Loucy (cell line): ENCODE results near the gene YPEL3.
A peak's percentile ranks its signal among the peaks of the same experiment; 100 is the strongest.

Source experiments
- H2AFZ ChIP-seq: fragments of 200-600 bp; sonication (generic); 2 replicates; pipeline ENCODE4 v1.6.0; 2016; ENCODE audit warnings: antibody characterized with exemption, mild to moderate bottlenecking, low read length, moderate library complexity
- H3F3A ChIP-seq: fragments of 200-600 bp; 2 replicates; pipeline ENCODE4 v1.6.0; 2016; ENCODE audit warnings: antibody characterized with exemption, low read depth, mild to moderate bottlenecking
- H3K27me3 ChIP-seq: fragments of 200-600 bp; sonication (generic); 2 replicates; pipeline ENCODE4 v1.6.1; 2014; ENCODE audit warnings: low read length, mild to moderate bottlenecking; ENCODE audit not compliant: insufficient read depth, poor library complexity, severe bottlenecking
- H3K36me3 ChIP-seq: fragments of 200-600 bp; sonication (generic); 2 replicates; pipeline ENCODE4 v1.6.1; 2016; ENCODE audit warnings: low read length; ENCODE audit not compliant: insufficient read depth
- H3K4me1 ChIP-seq: fragments of 200-600 bp; sonication (generic); 2 replicates; pipeline ENCODE4 v1.5.1; 2014; ENCODE audit warnings: low read length, mild to moderate bottlenecking; ENCODE audit not compliant: insufficient read depth, poor library complexity, severe bottlenecking
- H3K4me2 ChIP-seq: fragments of 200-600 bp; sonication (generic); 2 replicates; pipeline ENCODE4 v1.6.0; 2014; ENCODE audit warnings: antibody characterized with exemption, low read length, low read depth, mild to moderate bottlenecking; ENCODE audit not compliant: poor library complexity, severe bottlenecking
- H3K4me3 ChIP-seq: fragments of 200-600 bp; sonication (generic); 2 replicates; pipeline ENCODE4 v1.5.1; 2014; ENCODE audit warnings: low read length, mild to moderate bottlenecking, mixed read lengths; ENCODE audit not compliant: poor library complexity, severe bottlenecking
- H3K79me2 ChIP-seq: fragments of 200-600 bp; sonication (generic); 2 replicates; pipeline ENCODE4 v1.6.1; 2014; ENCODE audit warnings: low read length; ENCODE audit not compliant: insufficient read depth
- H3K9ac ChIP-seq: fragments of 200-600 bp; sonication (generic); 2 replicates; pipeline ENCODE4 v1.6.0; 2014; ENCODE audit warnings: mild to moderate bottlenecking, low read depth, low read length, moderate library complexity; ENCODE audit not compliant: poor library complexity, severe bottlenecking
- H3K9me2 ChIP-seq: fragments of 200-600 bp; sonication (generic); replicated peaks from 2 replicates; pipeline ENCODE4 v1.6.1; 2016; ENCODE audit warnings: low read depth, low read length, mixed read lengths
- H3K9me3 ChIP-seq: fragments of 200-600 bp; sonication (generic); 2 replicates; pipeline ENCODE4 v1.6.1; 2014; ENCODE audit warnings: mild to moderate bottlenecking, antibody characterized with exemption, low read length, low read depth; ENCODE audit not compliant: insufficient read depth
- H4K20me1 ChIP-seq: fragments of 200-600 bp; sonication (generic); 2 replicates; pipeline ENCODE4 v1.6.0; 2014; ENCODE audit warnings: antibody characterized with exemption, low read length, mild to moderate bottlenecking; ENCODE audit not compliant: insufficient read depth, poor library complexity, severe bottlenecking
- CTCF ChIP-seq: fragments of 200-600 bp; sonication (generic); conservative IDR thresholded peaks from 2 replicates; pipeline ENCODE4 v1.5.1; 2014; ENCODE audit warnings: mild to moderate bottlenecking, antibody characterized with exemption, low read length
- EZH2phosphoT487 ChIP-seq: fragments of 200-600 bp; IDR thresholded peaks from 2 replicates; pipeline ENCODE4 v1.6.1; 2018; ENCODE audit warnings: antibody characterized with exemption, mild to moderate bottlenecking, moderate library complexity, borderline replicate concordance

YPEL3 gene

GRCh38 chr16:30121741-30122571, 25.9 kb upstream of the YPEL3 start:
- Histone ChIP-seq H4K20me1 (no peaks in the 10 kb centered on the region), H3K36me3 (no peaks in the 10 kb centered on the region), H3K4me2 (peak overlapping the region; percentile 93), H3K9me2 (no peaks in the 10 kb centered on the region), H3K9ac (peak overlapping the region; percentile 92), H3K27me3 (no peaks in the 10 kb centered on the region), H3K4me3 (peak overlapping the region; percentile 84), H2AFZ (peak overlapping the region; percentile 85; the same call in 1 of the 2 replicates), H3K79me2 (peaks cover 18% of the 10 kb centered on the region), H3K9me3 (no peaks in the 10 kb centered on the region), H3K4me1 (peaks cover 19% of the 10 kb centered on the region), H3F3A (no peaks in the 10 kb centered on the region)
- TF ChIP-seq EZH2phosphoT487 (no peak), CTCF (no peak)

- Histone ChIP-seq H2AFZ (no peak overlapping the region), H3K79me2 (peaks cover 18% of the 10 kb centered on the region), H3F3A (no peaks in the 10 kb centered on the region), H3K27me3 (no peaks in the 10 kb centered on the region), H3K9me3 (no peaks in the 10 kb centered on the region), H3K4me2 (no peak overlapping the region), H3K9me2 (no peaks in the 10 kb centered on the region), H3K36me3 (no peaks in the 10 kb centered on the region), H3K4me3 (no peak overlapping the region), H3K9ac (no peak overlapping the region), H3K4me1 (peaks cover 19% of the 10 kb centered on the region), H4K20me1 (no peaks in the 10 kb centered on the region)
- no peak for TF ChIP-seq CTCF
- TF ChIP-seq EZH2phosphoT487: no peak
Observed at GRCh38 chr16:30120340-30121105, 24.5 kb upstream of the YPEL3 start.

- no peak overlapping the region for H3K4me2 ChIP-seq
- no peaks in the 10 kb centered on the region for H3K27me3 ChIP-seq
- no peak overlapping the region for H2AFZ ChIP-seq
- H3K9me3 ChIP-seq: no peaks in the 10 kb centered on the region
- no peaks in the 10 kb centered on the region for H3F3A ChIP-seq
- H3K79me2 ChIP-seq: peaks cover 18% of the 10 kb centered on the region
- H3K4me3 ChIP-seq: no peak overlapping the region
- no peaks in the 10 kb centered on the region for H4K20me1 ChIP-seq
- H3K36me3 ChIP-seq: no peaks in the 10 kb centered on the region
- H3K4me1 ChIP-seq: peaks cover 19% of the 10 kb centered on the region
- no peak overlapping the region for H3K9ac ChIP-seq
- no peaks in the 10 kb centered on the region for H3K9me2 ChIP-seq
- TF ChIP-seq EZH2phosphoT487: no peak
- TF ChIP-seq CTCF: no peak
Observed at GRCh38 chr16:30119428-30119827, 23.4 kb upstream of the YPEL3 start.
